ENCODE data around the gene PRKAG2. TPM values are rescaled to one million over a fixed set of nuclear protein-coding genes. Genes with fewer than 3 reads are reported as not detected.

The PRKAG2 gene
- total and polyA plus RNA-seq, 4 donors: 3.6 to 25.1 (median 16.8) TPM

GRCh38 chr7:151549083-151549482 is 327.8 kb downstream of the PRKAG2 start:
- WGBS: 99% methylated on average over 7 of the region's 7 CpGs
- H3K4me3 ChIP-seq (ENCODE audit: low read depth in 1 of 3, low read length in 3 of 3): no peak overlapping the region
- TF ChIP-seq REST (IDR thresholded peaks at IDR 0.05): no peak
- no peak for TF ChIP-seq HNF4G (IDR thresholded peaks at IDR 0.05)
- no peak for TF ChIP-seq TAF1 (conservative IDR thresholded peaks at IDR 0.05)
- no peak for TF ChIP-seq GABPA (IDR thresholded peaks at IDR 0.05 in 1 of 2, conservative IDR thresholded peaks at IDR 0.05 in 1 of 2)
- no peak for TF ChIP-seq NR2F2 (IDR thresholded peaks at IDR 0.05)
- TF ChIP-seq FOXA2 (IDR thresholded peaks at IDR 0.05): no peak
- H3K27ac ChIP-seq (ENCODE audit: low read depth in 1 of 2, low read length in 2 of 2): no peak overlapping the region
- peaks cover 2 to 16% (median 8%) of the 10 kb centered on the region in 4 donors for H3K4me1 ChIP-seq (ENCODE audit: control insufficient read depth in 4 of 4, insufficient read depth in 4 of 4, low read length in 3 of 4)
- H3K27me3 ChIP-seq (ENCODE audit: control insufficient read depth in 4 of 4, insufficient read depth in 4 of 4, low read length in 3 of 4): no peaks in the 10 kb centered on the region
- H3K36me3 ChIP-seq (ENCODE audit: control insufficient read depth in 4 of 4, insufficient read depth in 3 of 4, low read depth in 1 of 4, low read length in 3 of 4): no peaks in the 10 kb centered on the region
- H3K9ac ChIP-seq (ENCODE audit: low read depth in 1 of 2, low read length in 2 of 2): no peak overlapping the region
- no peaks in the 10 kb centered on the region for H3K9me3 ChIP-seq (ENCODE audit: control insufficient read depth in 4 of 4, low read length in 3 of 4)
- no peak for DNase-seq (ENCODE audit: low spot score)

GRCh38 chr7:151544183-151544582 is 332.7 kb downstream of the PRKAG2 start:
- TF ChIP-seq RXRA (IDR thresholded peaks at IDR 0.05): no peak
- no peak for TF ChIP-seq JUND (IDR thresholded peaks at IDR 0.05)
- TF ChIP-seq HNF4A (conservative IDR thresholded peaks at IDR 0.05): no peak
- no peak for TF ChIP-seq ATF3 (IDR thresholded peaks at IDR 0.05)
- no peak for TF ChIP-seq HNF4G (IDR thresholded peaks at IDR 0.05)
- TF ChIP-seq YY1 (IDR thresholded peaks at IDR 0.05): no peak
- TF ChIP-seq, protein P1, sequence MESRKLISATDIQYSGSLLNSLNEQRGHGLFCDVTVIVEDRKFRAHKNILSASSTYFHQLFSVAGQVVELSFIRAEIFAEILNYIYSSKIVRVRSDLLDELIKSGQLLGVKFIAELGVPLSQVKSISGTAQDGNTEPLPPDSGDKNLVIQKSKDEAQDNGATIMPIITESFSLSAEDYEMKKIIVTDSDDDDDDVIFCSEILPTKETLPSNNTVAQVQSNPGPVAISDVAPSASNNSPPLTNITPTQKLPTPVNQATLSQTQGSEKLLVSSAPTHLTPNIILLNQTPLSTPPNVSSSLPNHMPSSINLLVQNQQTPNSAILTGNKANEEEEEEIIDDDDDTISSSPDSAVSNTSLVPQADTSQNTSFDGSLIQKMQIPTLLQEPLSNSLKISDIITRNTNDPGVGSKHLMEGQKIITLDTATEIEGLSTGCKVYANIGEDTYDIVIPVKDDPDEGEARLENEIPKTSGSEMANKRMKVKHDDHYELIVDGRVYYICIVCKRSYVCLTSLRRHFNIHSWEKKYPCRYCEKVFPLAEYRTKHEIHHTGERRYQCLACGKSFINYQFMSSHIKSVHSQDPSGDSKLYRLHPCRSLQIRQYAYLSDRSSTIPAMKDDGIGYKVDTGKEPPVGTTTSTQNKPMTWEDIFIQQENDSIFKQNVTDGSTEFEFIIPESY (IDR thresholded peaks at IDR 0.05): no peak
- no peak for TF ChIP-seq FOXA2 (IDR thresholded peaks at IDR 0.05)
- no peak for TF ChIP-seq FOXA1 (IDR thresholded peaks at IDR 0.05)
- TF ChIP-seq EGR1 (IDR thresholded peaks at IDR 0.05; ENCODE audit: low read depth in 2 of 2): no peak
- no peak for TF ChIP-seq REST (IDR thresholded peaks at IDR 0.05)
- TF ChIP-seq MAX (IDR thresholded peaks at IDR 0.05): no peak
- TF ChIP-seq NR2F2 (IDR thresholded peaks at IDR 0.05): no peak
- no peak for TF ChIP-seq GABPA (IDR thresholded peaks at IDR 0.05 in 1 of 2, conservative IDR thresholded peaks at IDR 0.05 in 1 of 2)
- no peak for TF ChIP-seq SP1 (IDR thresholded peaks at IDR 0.05)
- no peak for TF ChIP-seq RAD21 (IDR thresholded peaks at IDR 0.05)
- TF ChIP-seq, protein P2, sequence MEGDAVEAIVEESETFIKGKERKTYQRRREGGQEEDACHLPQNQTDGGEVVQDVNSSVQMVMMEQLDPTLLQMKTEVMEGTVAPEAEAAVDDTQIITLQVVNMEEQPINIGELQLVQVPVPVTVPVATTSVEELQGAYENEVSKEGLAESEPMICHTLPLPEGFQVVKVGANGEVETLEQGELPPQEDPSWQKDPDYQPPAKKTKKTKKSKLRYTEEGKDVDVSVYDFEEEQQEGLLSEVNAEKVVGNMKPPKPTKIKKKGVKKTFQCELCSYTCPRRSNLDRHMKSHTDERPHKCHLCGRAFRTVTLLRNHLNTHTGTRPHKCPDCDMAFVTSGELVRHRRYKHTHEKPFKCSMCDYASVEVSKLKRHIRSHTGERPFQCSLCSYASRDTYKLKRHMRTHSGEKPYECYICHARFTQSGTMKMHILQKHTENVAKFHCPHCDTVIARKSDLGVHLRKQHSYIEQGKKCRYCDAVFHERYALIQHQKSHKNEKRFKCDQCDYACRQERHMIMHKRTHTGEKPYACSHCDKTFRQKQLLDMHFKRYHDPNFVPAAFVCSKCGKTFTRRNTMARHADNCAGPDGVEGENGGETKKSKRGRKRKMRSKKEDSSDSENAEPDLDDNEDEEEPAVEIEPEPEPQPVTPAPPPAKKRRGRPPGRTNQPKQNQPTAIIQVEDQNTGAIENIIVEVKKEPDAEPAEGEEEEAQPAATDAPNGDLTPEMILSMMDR (IDR thresholded peaks at IDR 0.05; ENCODE audit: low read depth, low read length, missing input control): no peak
- TF ChIP-seq TAF1 (conservative IDR thresholded peaks at IDR 0.05): no peak
- Histone ChIP-seq H3K27me3 (ENCODE audit: control insufficient read depth in 4 of 4, insufficient read depth in 4 of 4, low read length in 3 of 4) (no peaks in the 10 kb centered on the region), H3K36me3 (ENCODE audit: control insufficient read depth in 4 of 4, insufficient read depth in 3 of 4, low read depth in 1 of 4, low read length in 3 of 4) (no peaks in the 10 kb centered on the region), H3K9ac (ENCODE audit: low read depth in 1 of 2, low read length in 2 of 2) (no peak overlapping the region), H3K9me3 (ENCODE audit: control insufficient read depth in 4 of 4, low read length in 3 of 4) (no peaks in the 10 kb centered on the region), H3K4me1 (ENCODE audit: control insufficient read depth in 4 of 4, insufficient read depth in 4 of 4, low read length in 3 of 4) (no peaks in the 10 kb centered on the region), H3K27ac (ENCODE audit: low read depth in 1 of 2, low read length in 2 of 2) (no peak overlapping the region), H3K4me3 (ENCODE audit: low read depth in 1 of 3, low read length in 3 of 3) (no peak overlapping the region)
- DNase-seq (ENCODE audit: low spot score): no peak
